NCI-H2107 (cell line): ENCODE measurements around the gene SPDEF.

ENCODE experiments used
- DNase-seq: peaks from one replicate; lab custom pipeline; 2025; lab: John Stamatoyannopoulos, UW

The SPDEF gene

GRCh38 chr6:34544776-34545471, 11.2 kb downstream of the SPDEF start:
- no peak for DNase-seq

GRCh38 chr6:34544052-34544604, 12.0 kb downstream of the SPDEF start:
- no peak for DNase-seq

- DNase-seq = no peak
Measured at GRCh38 chr6:34543421-34543820, 12.7 kb downstream of the SPDEF start.

GRCh38 chr6:34540841-34541240, 15.3 kb downstream of the SPDEF start:
- no peak for DNase-seq

- DNase-seq = no peak
Measured at GRCh38 chr6:34540222-34540621, 15.9 kb downstream of the SPDEF start.

GRCh38 chr6:34539181-34539580, 16.9 kb downstream of the SPDEF start:
- no peak for DNase-seq

GRCh38 chr6:34538581-34538980, 17.5 kb downstream of the SPDEF start:
- DNase-seq = no peak

- DNase-seq = no peak
Measured at GRCh38 chr6:34537922-34538550, 18.1 kb downstream of the SPDEF start.

- no peak for DNase-seq
Measured at GRCh38 chr6:34536959-34537848, 18.9 kb downstream of the SPDEF start.

- no peak for DNase-seq
Measured at GRCh38 chr6:34536251-34536958, 19.7 kb downstream of the SPDEF start.

- DNase-seq = no peak
Measured at GRCh38 chr6:34535646-34536045, 20.5 kb downstream of the SPDEF start.

- DNase-seq = no peak
Measured at GRCh38 chr6:34535199-34535598, 20.9 kb downstream of the SPDEF start.

GRCh38 chr6:34534656-34535055, 21.5 kb downstream of the SPDEF start:
- DNase-seq = no peak

GRCh38 chr6:34534146-34534545, 22.0 kb downstream of the SPDEF start:
- DNase-seq = no peak

- no peak for DNase-seq
Measured at GRCh38 chr6:34532230-34532629, 23.9 kb downstream of the SPDEF start.

GRCh38 chr6:34531580-34532201, 24.4 kb downstream of the SPDEF start:
- DNase-seq = no peak

GRCh38 chr6:34530753-34531365, 25.3 kb downstream of the SPDEF start:
- DNase-seq = no peak

- no peak for DNase-seq
Measured at GRCh38 chr6:34529665-34530327, 26.3 kb downstream of the SPDEF start.

- no peak for DNase-seq
Measured at GRCh38 chr6:34528996-34529664, 27.0 kb downstream of the SPDEF start.
